GM21367 (cell line): ENCODE results near the gene USP34.
A peak's percentile ranks its signal among the peaks of the same experiment; 100 is the strongest.
"Not testable (repeated sequence)": the region's sequence is repeated elsewhere in the genome, so short reads cannot be mapped to it uniquely, and the experiment has no call there.

Source experiments
- ATAC-seq: cut with Tn5 transposase; IDR thresholded peaks from one replicate; pipeline ENCODE4 v1.9.1; 2021; ENCODE audit not compliant: unreplicated experiment

The USP34 gene, protein sequence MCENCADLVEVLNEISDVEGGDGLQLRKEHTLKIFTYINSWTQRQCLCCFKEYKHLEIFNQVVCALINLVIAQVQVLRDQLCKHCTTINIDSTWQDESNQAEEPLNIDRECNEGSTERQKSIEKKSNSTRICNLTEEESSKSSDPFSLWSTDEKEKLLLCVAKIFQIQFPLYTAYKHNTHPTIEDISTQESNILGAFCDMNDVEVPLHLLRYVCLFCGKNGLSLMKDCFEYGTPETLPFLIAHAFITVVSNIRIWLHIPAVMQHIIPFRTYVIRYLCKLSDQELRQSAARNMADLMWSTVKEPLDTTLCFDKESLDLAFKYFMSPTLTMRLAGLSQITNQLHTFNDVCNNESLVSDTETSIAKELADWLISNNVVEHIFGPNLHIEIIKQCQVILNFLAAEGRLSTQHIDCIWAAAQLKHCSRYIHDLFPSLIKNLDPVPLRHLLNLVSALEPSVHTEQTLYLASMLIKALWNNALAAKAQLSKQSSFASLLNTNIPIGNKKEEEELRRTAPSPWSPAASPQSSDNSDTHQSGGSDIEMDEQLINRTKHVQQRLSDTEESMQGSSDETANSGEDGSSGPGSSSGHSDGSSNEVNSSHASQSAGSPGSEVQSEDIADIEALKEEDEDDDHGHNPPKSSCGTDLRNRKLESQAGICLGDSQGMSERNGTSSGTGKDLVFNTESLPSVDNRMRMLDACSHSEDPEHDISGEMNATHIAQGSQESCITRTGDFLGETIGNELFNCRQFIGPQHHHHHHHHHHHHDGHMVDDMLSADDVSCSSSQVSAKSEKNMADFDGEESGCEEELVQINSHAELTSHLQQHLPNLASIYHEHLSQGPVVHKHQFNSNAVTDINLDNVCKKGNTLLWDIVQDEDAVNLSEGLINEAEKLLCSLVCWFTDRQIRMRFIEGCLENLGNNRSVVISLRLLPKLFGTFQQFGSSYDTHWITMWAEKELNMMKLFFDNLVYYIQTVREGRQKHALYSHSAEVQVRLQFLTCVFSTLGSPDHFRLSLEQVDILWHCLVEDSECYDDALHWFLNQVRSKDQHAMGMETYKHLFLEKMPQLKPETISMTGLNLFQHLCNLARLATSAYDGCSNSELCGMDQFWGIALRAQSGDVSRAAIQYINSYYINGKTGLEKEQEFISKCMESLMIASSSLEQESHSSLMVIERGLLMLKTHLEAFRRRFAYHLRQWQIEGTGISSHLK (N-terminal part only)

DNA sequence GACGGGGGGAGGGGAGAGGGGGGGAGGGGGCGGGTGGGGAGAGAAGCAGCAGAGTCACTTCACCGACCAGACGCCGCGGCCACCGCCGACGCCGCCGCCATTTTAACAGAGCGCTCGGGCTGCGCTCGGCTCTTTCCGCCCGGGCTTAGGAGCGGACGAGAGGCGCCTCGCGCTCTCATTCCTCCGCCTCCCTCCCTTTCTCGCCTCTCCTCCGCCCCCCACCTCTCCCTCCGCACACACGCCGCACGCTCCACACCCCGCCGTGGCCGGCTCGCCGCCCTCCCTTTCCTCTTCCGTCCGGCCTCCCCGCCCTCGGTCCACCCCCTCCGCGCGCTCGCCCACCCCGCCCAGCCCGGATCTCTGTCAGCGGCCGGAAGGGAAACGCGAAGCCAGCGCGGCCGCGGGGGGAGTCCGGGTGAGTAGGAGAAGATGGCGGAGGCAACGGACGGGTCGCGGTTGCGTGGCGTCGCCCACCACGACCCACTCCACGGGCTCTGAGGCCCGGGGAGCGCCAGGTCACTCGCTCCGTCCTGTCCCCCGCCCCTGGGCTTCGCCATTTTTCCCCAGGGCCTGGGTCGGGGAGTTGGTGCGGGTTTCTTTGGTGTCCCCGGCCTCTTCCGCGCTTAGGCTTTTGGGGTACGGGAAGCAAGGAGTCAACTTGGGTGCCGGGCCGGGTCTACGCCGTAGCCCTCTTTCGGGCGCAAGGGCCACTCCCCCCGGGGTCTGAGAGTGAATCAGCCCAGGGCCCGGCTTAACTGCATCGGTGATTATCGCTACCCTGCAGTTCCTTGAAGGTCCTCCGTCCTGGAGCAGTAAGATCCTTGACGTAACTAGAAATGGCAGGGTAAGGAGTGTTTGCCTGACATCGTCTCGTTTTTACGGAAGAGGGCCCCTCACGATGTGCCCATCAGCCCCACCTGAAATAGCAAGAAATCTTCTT, at the start of gene USP34:
Gene USP34, minus strand, starts transcription at position 123 of the 940 bp plus-strand sequence. CDS start 395 bp downstream, outside the sequence.
- ATAC-seq = peak; percentile 64

- ATAC-seq = no peak
These were observed 49.4 kb upstream of the USP34 start for GRCh38 chr2:61520261-61520660.

DNA sequence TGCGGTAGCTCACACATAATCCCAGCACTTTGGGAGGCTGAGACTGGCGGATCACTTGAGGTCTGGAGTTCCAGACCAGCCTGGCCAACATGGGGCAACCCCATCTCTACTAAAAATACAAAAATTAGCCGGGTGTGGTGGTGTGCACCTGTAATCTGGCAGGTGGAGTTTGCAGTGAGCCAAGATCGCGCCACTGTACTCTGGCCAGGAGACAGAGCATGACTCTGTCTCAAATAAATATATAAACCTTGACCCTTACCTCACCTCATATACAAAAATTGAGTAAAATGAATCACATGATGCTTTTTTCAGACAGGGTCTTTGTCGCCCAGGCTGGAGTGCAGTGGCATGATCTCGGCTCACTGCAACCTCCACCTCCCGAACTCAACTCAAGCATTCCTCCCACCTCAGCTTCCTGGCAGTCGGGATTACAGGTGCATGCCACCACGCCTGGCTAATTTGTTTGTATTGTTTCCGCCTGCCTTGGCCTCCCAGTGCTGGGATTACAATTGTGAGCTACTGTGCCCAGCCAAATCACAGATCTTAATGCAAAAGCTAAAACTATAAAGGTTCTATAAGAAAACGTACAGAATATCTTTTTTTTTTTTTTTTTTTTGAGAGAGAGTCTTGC, 42.0 kb upstream of the USP34 start:
- ATAC-seq = no peak

DNA sequence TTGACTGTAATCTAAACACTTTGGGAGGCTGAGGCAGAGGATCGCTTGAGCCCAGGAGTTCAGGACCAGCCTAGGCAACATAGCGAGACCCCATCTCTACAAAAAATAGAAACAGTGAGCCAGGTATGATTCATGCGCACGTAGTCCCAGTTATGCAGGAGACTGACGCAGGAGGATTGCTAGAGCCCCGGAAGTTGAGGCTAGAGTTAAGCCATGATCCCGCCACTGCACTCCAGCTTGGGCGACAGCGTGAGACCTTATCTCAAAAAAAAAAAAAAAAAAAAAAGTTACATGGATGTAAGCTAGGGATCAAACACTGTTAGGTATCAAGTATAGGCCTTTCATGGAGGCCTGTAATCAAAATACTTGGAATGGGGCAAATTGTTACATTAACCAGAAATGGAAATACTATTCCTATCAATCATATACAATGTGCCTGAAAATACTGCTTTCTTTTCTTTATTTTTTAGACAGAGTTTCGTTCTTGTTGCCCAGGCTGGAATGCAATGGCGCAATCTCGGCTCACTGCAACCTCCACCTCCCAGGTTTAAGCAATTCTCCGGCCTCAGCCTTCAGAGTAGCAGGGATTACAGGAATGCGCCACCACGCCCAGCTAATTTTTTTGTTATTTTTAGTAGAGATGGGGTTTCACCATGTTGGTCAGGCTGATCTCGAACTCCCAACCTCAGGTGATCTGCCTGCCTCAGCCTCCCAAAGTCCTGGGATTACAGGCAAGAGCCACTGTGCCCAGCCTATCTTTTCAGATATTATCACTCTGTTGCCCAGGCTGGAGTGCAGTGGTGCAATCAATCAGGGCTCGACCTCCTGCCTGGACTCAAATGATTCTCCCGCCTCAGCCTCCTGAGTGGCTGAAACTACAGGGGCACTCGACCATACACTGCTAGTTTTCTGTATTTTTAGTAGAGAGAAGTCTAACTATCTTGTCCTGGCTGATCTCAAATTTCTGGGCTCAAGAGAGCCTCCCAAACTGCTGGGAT, 40.1 kb upstream of the USP34 start:
- ATAC-seq = no peak

- no peak for ATAC-seq
These were observed 34.1 kb upstream of the USP34 start for GRCh38 chr2:61504949-61505348.

- ATAC-seq = no peak
These were observed 28.2 kb upstream of the USP34 start for GRCh38 chr2:61499060-61499459.

GRCh38 chr2:61493523-61493942, 22.6 kb upstream of the USP34 start:
- ATAC-seq = no peak

GRCh38 chr2:61492476-61492875, 21.6 kb upstream of the USP34 start:
- no peak for ATAC-seq

GRCh38 chr2:61485281-61485680, 14.4 kb upstream of the USP34 start:
- no peak for ATAC-seq

DNA sequence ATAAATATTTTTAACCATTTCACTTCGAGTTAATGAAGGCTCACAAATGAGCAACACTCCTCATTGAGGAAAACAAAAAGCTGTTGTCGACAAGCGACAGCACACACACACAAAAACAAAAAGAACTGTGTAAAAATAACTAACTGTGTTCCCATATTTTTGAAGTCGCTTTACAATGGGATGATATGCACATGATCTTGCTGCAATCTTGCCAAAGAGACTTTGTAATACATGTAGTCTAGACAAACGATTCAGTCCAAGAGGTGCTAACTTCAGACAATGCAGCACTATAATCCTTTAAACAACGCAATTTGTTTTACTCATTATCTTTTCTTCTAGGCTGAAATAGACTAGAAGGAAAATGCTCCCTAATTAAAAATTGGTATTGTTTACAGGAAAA, 7.2 kb upstream of the USP34 start:
- ATAC-seq = no peak

- ATAC-seq = not testable (repeated sequence)
These were observed 6.2 kb upstream of the USP34 start for GRCh38 chr2:61476929-61477589.

DNA sequence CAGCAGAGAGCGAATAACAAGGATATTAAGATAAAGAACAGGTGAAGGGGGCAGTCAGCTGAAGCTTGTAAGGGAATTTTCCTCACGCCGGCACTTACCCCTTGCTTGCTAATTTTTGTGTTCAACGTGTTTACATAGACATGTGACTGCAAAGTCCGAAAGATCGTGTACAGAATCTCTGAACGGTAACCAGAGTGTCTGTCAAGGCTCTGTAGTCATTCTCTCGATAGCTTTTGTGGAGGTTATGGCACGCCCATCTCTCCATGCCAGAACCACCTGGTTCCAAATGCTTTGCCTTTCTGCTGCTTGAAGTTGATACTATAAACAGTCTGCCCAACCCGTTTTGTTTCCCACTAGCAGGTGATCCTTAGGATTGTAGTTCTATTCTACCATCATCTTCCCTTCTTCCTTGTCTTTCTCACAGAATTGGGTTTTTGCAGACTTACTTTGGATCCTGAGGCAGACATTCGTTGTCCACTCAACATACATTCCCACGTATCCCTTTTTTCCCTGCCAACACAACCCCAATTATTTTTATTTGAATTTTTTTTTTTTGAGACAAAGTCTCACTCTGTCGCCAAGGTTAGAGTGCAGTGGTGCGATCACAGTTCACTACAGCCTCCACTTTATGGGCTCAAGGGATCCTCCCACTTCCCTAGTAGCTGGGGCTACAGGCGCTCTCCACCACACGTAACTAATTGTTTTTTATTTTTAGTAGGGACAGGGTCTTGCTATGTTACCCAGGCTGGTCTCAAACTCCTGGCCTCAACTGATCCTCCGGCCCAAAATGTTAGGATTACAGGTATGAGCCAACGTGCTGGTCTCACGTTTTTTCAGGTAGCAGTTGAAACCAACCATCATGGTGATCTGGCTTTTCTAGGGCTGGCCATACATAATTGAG, 1.3 kb upstream of the USP34 start:
- no peak for ATAC-seq

DNA sequence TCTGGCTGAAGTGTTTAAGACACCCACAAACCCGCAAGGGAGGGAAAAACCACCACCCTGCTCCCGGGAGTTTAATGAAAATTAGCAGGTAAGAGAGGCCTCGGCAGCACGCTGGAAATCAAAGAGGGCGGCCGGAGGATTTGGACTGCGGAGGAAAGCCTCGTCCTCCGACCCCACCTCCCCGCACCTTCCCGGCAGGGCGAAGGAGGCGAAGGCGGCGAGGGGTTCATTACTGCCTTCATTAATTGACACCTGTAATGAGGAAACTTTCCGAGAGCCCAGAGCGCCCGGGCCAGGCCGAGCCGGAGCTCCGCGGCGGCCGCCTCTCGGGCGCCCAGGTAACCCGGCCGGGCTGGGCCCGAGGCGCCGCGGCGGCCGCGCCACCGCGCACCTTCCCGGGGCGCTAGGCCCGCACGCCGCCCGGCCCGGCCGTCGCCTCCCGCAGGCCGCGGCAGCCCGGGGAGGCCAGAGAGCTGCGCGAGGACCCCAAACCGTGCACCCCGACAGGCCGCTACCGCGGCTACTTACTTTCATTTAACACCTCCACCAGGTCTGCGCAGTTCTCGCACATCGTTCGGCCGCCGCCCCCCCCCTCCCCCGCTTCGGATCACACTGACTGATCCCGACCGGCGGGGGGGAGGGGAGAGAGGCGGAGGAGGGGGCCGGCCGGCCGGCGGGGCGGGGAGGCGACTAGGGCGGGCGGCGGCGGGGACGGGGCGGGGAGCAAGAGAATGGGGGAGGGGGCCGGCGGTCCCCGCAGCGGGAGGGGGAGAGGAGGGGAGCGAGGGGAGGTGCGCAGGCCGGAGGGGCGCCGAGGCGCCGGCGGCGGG, 550 bp downstream of the USP34 start:
- ATAC-seq = peak; percentile 22

DNA sequence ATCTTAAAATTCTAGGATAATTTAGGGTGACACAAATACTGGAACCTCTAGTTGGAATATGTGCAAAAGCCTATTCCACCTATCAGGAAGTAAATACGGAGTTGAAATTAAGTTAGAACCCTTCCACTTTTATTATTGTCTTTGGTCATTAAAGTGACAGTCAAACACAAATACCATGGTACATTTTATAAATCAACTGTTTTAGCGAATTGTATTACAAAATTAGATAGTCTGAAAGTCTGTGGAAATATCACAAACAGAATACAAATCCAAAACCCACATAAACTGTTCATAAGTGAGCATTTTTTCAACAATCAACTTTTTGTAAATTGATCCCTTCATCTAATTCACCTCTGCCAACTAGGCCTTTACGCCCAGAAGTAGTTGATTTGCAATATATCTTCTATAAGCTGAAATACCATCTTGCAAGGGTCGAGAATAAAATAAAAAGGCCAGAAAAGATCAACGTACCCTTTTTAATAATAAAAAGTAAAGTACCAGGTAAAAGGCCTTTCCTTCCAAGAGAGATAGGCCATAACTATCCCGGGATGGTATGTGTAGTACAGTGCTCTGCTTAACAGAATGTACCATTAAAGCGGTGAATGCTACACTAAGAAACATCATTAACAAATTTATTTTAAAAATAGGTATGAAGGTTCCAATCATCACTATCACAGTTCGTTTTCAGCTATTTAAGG, 1.3 kb downstream of the USP34 start:
- no peak for ATAC-seq

- not testable (repeated sequence) for ATAC-seq
These were observed 2.7 kb downstream of the USP34 start for GRCh38 chr2:61468231-61468630.
